K562 (cell line): ENCODE data around the gene PHF12.

Experiments
- BACH1 ChIP-seq: fragments of 200-800 bp; sonication (Bioruptor generic); IDR thresholded peaks from 2 replicates; pipeline ENCODE4 v1.6.1; 2016; ENCODE audit warnings: missing genetic modification characterization, missing compliant biosample characterization
- E2F5 ChIP-seq: sonication (generic); formaldehyde crosslinking; IDR thresholded peaks from 2 replicates; pipeline ENCODE4 v1.8.0; 2022; ENCODE audit warnings: mild to moderate bottlenecking, missing genetic modification reagents
- HCFC1 ChIP-seq: IDR thresholded peaks from 2 replicates; pipeline ENCODE4 v1.6.1; 2012; ENCODE audit warnings: low read depth, low read length, improper control_type of control experiment
- JUN ChIP-seq, 2 experiments: sonication (generic) in 1 of 2; formaldehyde crosslinking in 1 of 2; IDR thresholded peaks; 2 replicates each; pipeline versions ENCODE4 v1.6.1 to v1.8.0; 2012 to 2022; ENCODE audit warnings: borderline replicate concordance in 2 of 2, mild to moderate bottlenecking in 2 of 2, improper control_type of control experiment in 1 of 2, low read depth in 1 of 2, low read length in 1 of 2, missing genetic modification reagents in 1 of 2
- SAP30 ChIP-seq: fragments of 200-600 bp; sonication (generic); IDR thresholded peaks from 2 replicates; pipeline ENCODE4 v1.6.1; 2012; ENCODE audit warnings: borderline replicate concordance, low read depth, mild to moderate bottlenecking, moderate library complexity, low read length, control low read depth, inconsistent platforms; ENCODE audit not compliant: insufficient read depth, poor library complexity, severe bottlenecking
- SRF ChIP-seq, 2 experiments: fragments of 250-450, 450-650 bp in 1 of 2; sonication (Bioruptor Pico) in 1 of 2; sonication (generic) in 1 of 2; formaldehyde crosslinking; IDR thresholded peaks; 2 replicates each; pipeline versions ENCODE4 v1.5.0 to v1.5.1; 2020 to 2022; ENCODE audit warnings: mild to moderate bottlenecking in 1 of 2, missing genetic modification reagents in 1 of 2
- TAF9B ChIP-seq: fragments of 450-650 bp; IDR thresholded peaks from 2 replicates; pipeline ENCODE4 v1.6.1; 2018; ENCODE audit warnings: mild to moderate bottlenecking; ENCODE audit not compliant: partially characterized antibody
- TEAD1 ChIP-seq, 2 experiments: fragments of 450-650 bp in 1 of 2; sonication (generic) in 1 of 2; formaldehyde crosslinking; IDR thresholded peaks; 2 replicates each; pipeline versions ENCODE4 v1.4.0 to v1.8.0; 2020 to 2022; ENCODE audit warnings: mild to moderate bottlenecking in 2 of 2, missing genetic modification reagents in 1 of 2
- ZKSCAN8 ChIP-seq: fragments of 200-800 bp; sonication (Bioruptor generic); IDR thresholded peaks from 2 replicates; pipeline ENCODE4 v1.6.1; 2016; ENCODE audit warnings: missing genetic modification characterization, missing compliant biosample characterization
- TF ChIP-seq, protein P1 (sequence below), 3 experiments: IDR thresholded peaks in 2 of 3; conservative IDR thresholded peaks in 1 of 3; 2 replicates each; pipeline ENCODE4 v1.5.1; 2011 to 2012; ENCODE audit warnings: low read length in 3 of 3, mild to moderate bottlenecking in 3 of 3, control low read depth in 2 of 3, improper control_type of control experiment in 1 of 3, inconsistent platforms in 1 of 3, low read depth in 1 of 3, mixed read lengths in 1 of 3, moderate library complexity in 1 of 3; ENCODE audit not compliant: insufficient read depth in 2 of 3
- TF ChIP-seq, protein P2 (sequence below): sonication (generic); formaldehyde crosslinking; IDR thresholded peaks from 2 replicates; pipeline ENCODE4 v1.8.0; 2022; ENCODE audit warnings: missing genetic modification reagents, mild to moderate bottlenecking, moderate library complexity, borderline replicate concordance
- TF ChIP-seq, protein P3 (sequence below), 2 experiments: fragments of 450-650 bp in 1 of 2; sonication (generic) in 1 of 2; formaldehyde crosslinking in 1 of 2; IDR thresholded peaks in 1 of 2; conservative IDR thresholded peaks in 1 of 2; 2 replicates each; pipeline versions ENCODE4 v1.6.1 to v1.8.1; 2016 to 2023; ENCODE audit warnings: mild to moderate bottlenecking in 2 of 2, moderate library complexity in 2 of 2, inconsistent platforms in 1 of 2, missing genetic modification reagents in 1 of 2

DNA sequence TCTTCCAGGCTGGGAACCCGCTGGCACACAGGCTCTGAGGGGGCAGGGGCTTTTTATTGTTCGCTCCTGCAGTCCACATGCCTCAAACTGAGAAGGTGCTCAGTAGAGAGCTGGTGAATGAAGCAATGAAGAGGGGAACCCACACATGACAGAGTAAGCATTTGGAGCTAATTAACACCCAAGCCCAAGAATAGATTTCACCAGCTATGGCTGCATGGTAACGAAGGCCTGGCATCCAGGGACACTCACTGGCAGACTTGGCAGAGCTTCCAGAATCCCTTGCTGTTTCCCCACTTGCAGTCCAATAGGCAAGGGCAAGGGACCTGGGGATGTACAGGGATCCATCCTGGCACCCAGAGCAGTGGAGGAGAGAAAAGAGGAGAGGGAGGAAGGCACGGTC, 66.0 kb downstream of the PHF12 start:
- TF ChIP-seq HCFC1 (no peak), JUN (IDR thresholded peaks at IDR 0.05; ENCODE audit: borderline replicate concordance, low read depth, low read length) (no peak), JUN (CRISPR knock-in tag; IDR thresholded peaks at IDR 0.05; ENCODE audit: borderline replicate concordance) (no peak), TAF9B (no peak), BACH1 (no peak), E2F5 (CRISPR knock-in tag) (no peak), SAP30 (no peak), ZKSCAN8 (CRISPR knock-in tag) (no peak), TEAD1 (CRISPR knock-in tag; IDR thresholded peaks at IDR 0.05) (no peak), SRF (CRISPR knock-in tag; IDR thresholded peaks at IDR 0.05) (no peak)
- TF ChIP-seq, protein P1, sequence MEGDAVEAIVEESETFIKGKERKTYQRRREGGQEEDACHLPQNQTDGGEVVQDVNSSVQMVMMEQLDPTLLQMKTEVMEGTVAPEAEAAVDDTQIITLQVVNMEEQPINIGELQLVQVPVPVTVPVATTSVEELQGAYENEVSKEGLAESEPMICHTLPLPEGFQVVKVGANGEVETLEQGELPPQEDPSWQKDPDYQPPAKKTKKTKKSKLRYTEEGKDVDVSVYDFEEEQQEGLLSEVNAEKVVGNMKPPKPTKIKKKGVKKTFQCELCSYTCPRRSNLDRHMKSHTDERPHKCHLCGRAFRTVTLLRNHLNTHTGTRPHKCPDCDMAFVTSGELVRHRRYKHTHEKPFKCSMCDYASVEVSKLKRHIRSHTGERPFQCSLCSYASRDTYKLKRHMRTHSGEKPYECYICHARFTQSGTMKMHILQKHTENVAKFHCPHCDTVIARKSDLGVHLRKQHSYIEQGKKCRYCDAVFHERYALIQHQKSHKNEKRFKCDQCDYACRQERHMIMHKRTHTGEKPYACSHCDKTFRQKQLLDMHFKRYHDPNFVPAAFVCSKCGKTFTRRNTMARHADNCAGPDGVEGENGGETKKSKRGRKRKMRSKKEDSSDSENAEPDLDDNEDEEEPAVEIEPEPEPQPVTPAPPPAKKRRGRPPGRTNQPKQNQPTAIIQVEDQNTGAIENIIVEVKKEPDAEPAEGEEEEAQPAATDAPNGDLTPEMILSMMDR (IDR thresholded peaks at IDR 0.05 in 2 of 3, conservative IDR thresholded peaks at IDR 0.05 in 1 of 3; ENCODE audit: insufficient read depth in 2 of 3, low read depth in 1 of 3, low read length in 3 of 3), result no peak
- TF ChIP-seq, protein P2, sequence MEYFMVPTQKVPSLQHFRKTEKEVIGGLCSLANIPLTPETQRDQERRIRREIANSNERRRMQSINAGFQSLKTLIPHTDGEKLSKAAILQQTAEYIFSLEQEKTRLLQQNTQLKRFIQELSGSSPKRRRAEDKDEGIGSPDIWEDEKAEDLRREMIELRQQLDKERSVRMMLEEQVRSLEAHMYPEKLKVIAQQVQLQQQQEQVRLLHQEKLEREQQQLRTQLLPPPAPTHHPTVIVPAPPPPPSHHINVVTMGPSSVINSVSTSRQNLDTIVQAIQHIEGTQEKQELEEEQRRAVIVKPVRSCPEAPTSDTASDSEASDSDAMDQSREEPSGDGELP (CRISPR knock-in tag), result no peak
- TF ChIP-seq, protein P3, sequence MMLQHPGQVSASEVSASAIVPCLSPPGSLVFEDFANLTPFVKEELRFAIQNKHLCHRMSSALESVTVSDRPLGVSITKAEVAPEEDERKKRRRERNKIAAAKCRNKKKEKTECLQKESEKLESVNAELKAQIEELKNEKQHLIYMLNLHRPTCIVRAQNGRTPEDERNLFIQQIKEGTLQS (IDR thresholded peaks at IDR 0.05), result no peak
- TF ChIP-seq, protein P3 (CRISPR knock-in tag; conservative IDR thresholded peaks at IDR 0.05), result no peak
